ENCODE measurements around the gene COL18A1.

DNA sequence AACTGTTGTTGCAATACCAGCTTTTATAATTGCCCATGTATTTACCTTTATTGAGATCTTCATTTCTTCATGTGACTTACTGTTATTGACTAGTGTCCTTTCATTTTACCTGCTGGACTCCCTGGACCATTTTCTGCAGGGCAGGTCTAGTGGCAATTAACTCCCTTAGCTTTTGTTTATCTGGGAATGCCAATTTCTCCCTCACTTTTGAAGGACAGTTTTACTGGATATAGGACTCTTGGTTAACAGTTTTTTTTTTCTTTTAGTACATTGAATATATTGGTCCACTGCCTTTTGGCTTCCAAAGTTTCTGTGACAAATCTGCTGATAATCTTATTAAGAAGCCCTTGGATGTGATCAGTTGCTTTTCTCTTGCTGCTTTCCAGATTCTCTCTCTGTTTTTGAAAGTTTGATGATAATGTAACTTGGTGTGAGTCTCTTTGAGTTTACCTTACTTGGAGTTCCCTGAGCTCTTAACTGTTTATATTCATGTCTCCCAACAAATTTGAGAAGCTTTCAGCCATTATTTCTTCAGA is 56.9 kb downstream of the COL18A1 start:
- TF ChIP-seq, protein P1, sequence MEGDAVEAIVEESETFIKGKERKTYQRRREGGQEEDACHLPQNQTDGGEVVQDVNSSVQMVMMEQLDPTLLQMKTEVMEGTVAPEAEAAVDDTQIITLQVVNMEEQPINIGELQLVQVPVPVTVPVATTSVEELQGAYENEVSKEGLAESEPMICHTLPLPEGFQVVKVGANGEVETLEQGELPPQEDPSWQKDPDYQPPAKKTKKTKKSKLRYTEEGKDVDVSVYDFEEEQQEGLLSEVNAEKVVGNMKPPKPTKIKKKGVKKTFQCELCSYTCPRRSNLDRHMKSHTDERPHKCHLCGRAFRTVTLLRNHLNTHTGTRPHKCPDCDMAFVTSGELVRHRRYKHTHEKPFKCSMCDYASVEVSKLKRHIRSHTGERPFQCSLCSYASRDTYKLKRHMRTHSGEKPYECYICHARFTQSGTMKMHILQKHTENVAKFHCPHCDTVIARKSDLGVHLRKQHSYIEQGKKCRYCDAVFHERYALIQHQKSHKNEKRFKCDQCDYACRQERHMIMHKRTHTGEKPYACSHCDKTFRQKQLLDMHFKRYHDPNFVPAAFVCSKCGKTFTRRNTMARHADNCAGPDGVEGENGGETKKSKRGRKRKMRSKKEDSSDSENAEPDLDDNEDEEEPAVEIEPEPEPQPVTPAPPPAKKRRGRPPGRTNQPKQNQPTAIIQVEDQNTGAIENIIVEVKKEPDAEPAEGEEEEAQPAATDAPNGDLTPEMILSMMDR (conservative IDR thresholded peaks at IDR 0.05; ENCODE audit: low read length), result no peak
- TF ChIP-seq EZH2phosphoT487 (IDR thresholded peaks at IDR 0.05; ENCODE audit: borderline replicate concordance), result no peak

Measured in Loucy (cell line).